ENCODE results near the gene VEPH1.
A peak's percentile ranks its signal among the peaks of the same experiment; 100 is the strongest.

The VEPH1 gene

DNA sequence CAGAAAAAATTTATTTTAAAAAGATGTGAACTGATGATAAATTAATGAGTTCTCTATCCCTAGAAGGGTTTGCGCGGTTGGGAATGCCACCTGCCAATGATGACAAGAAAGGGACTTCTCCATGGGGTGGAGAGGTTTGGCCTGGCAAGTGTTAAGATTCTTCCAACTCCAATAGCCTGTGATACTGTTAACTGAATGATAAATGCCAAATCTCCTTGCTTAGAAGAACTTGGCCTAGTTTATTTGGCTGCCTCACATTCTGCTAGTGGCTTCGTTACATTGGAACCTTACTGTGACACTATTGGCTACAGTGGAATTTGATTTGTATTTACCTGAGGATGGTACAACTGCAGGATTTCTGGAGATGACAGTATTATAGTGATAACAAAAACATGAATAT, 251.5 kb downstream of the VEPH1 start:
- no peak for DNase-seq (ENCODE audit: low read depth, low spot score)
- no peak overlapping the region for H3K4me3 ChIP-seq (ENCODE audit: low read length)

DNA sequence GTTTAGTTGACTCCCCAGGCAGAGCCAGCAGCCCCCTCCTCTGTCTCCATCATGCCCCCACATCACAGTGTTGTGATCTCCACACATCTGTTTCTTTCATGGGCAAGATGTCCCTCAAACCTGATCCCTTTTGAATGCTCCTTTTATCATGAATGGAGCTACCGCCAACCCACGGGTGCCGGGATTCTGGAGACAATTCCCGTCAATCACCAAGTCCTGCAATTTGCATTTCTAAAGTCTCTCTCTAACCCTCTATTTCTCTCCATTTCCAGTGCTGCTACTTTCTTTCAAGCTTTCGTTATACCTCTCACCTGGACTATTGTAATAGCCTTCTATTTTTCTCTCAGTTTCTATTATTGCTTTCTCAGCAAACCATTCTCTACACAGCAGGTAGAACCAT, 253.6 kb downstream of the VEPH1 start:
- no peak for DNase-seq (ENCODE audit: low read depth, low spot score)

DNA sequence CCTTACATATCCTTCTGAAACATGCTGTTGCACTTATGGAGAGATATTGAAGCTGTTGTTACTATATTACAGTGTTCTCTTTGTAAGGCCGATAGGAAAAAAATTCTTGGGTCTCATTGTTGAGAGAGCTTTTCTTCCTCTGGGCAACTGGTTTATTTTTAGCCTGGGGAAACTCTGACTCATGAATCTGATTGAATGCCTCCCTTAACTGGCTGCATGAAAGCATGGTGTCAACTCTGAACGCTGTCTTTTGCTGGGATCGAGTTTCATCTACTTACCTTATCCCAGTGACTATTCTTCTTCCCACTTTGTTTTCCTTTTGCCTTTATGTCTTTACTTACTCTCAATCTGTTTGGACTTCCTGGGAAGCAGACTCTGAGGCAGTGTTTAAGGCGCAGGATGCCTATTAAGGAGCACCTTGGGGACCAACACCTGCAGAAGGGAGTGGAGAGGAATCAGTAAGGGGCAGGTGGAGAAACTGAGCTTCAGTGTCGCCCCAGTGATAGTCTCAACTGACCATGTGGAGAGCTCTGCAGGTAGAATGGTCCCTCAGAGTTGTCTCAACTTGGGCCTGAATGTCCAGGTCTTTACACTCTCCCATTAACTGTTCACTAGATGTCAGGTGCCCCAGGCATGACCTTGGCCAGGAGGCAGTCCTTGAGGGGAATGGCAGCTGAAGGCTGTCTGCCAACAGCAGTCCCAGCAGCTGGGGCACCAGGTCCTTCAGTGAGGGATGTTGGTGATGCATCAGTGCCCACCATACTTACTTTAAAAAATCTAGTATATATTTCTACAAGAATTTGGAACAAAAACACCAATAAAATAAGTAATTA, 254.4 kb downstream of the VEPH1 start:
- no peak overlapping the region for H3K4me3 ChIP-seq (ENCODE audit: low read length)
- no peak for DNase-seq (ENCODE audit: low read depth, low spot score)

More for the DNA sequence above, 253.6 kb downstream of the VEPH1 start:
- H3K4me3 ChIP-seq (ENCODE audit: low read length): no peak overlapping the region

DNA sequence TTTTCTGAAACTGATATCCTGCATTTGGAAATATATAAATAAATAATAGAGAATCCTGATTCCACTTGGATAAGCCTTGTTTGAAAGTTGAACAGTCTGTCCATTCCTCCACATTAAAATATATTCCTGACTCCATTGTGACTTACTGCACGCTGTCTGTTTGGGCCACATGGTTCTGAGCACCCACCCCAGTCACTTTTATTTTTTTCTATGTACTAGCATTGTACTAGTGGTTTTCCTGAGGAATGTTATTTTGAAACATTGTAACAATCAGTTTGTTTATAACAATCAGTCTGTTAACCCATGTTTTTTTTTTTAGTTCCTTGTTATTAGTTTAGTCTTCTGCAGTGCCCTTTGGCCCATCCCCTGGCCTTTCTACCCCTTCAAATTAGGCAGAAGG, 255.8 kb downstream of the VEPH1 start:
- H3K4me3 ChIP-seq (ENCODE audit: low read length): no peak overlapping the region
- DNase-seq (ENCODE audit: low read depth, low spot score): no peak

DNA sequence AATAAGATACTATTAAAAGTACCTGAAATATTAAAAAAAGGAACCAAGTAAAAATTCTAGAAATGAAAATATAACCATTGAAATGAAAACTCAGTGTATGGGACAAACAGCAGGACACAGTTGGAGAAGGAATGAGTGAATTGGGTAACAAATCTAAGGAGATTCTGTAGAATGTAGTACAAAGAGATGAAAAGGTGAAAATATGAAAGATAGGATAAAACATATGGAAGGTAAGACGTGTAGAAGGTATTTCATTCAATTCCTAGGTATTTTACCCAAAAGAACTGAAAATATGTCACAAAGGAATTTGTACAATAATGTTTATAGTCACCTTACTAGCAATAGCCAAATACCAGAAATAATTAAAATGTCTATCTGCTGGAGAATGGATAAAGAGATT, 260.4 kb downstream of the VEPH1 start:
- no peak for DNase-seq (ENCODE audit: low read depth, low spot score)
- no peak overlapping the region for H3K4me3 ChIP-seq (ENCODE audit: low read length)

DNA sequence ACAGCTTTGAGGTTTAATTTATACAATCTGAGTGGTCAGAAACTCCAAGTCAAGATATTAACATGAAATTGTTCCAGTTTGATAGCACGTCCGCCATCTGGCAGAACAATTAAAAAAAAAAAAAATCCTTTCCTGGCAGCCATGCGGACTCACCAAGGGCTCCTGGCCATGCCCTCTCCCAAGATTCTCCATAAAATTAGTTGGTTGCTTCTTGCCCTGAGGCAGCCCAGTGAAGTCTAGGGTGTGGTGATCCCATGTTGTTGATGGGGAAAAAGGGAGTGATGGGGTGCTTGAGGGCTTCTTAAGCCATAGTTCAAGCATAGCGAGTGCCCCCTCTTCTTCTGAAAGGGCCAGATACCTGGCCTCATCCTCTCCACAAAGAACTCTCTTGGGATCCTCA, 261.6 kb downstream of the VEPH1 start:
- no peak overlapping the region for H3K4me3 ChIP-seq (ENCODE audit: low read length)
- DNase-seq (ENCODE audit: low read depth, low spot score): no peak

DNA sequence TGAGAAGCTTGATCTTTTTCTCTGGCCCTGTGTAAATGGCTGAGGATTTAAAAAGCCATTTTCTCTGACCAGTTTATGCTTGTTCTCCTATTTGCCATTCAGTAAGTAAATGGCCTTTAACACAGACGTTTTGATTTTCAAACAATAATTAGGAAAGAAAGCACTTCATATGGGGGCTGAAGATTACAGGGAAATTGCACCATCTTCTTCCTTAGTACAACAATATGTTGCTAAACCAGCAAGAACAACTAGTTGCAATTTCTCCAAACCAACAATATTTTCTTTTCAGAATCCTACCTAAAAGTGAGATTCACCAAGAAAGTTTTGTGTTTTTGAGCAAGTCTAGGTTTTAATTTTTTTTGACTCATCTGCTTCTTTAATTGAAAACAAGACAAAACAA, 262.8 kb downstream of the VEPH1 start:
- no peak for DNase-seq (ENCODE audit: low read depth, low spot score)
- H3K4me3 ChIP-seq (ENCODE audit: low read length): no peak overlapping the region

DNA sequence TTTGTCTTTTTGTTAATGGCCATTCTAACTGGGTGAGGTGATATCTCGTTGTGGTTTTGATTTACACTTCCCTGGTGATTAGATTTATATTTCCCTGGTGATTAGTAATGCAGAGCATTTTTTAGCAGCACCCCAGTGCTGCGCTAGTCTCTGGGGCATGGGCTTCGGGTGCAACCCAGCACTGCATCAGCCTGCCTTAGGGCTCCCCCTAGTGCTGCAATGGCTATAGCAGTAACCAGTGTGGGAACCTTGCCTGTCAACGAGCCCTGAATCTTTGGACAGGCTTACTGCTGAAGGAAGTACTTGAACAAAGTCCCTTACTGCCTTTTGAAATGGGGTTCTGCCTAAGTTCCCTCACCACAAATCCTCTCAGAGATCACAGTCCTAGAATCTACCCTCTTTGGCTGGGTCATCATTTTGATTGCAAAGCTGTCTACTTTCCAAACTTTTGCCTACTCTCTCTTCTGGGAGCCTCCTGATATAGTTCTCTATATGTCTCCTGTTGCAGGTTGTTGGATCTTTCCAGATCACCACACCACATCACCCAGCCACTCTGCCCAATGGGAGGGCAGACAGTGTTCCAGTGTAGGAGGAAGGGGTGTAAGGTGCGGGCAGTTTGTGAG, 264.0 kb downstream of the VEPH1 start:
- H3K4me3 ChIP-seq (ENCODE audit: low read length): no peak overlapping the region
- peak; percentile 41 for DNase-seq (ENCODE audit: low read depth, low spot score)

DNA sequence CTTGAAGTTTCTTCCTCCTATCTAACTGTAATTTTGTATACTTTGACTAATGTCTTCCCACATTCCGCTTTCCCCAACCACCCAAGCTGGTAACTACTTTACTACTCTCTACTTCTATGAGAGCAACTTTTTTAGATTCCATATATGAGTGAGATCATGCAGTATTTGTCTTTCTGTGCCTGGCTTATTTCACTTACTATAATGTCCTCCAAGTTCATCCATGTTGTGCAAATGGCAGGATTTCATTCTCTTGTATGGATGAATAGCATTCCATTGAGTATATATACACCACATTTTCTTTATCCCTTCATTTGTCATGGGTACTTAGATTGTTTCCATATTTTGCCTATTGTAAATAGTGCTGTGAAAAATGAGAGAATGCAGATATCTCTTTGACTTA, 264.8 kb downstream of the VEPH1 start:
- H3K4me3 ChIP-seq (ENCODE audit: low read length): no peak overlapping the region
- no peak for DNase-seq (ENCODE audit: low read depth, low spot score)

DNA sequence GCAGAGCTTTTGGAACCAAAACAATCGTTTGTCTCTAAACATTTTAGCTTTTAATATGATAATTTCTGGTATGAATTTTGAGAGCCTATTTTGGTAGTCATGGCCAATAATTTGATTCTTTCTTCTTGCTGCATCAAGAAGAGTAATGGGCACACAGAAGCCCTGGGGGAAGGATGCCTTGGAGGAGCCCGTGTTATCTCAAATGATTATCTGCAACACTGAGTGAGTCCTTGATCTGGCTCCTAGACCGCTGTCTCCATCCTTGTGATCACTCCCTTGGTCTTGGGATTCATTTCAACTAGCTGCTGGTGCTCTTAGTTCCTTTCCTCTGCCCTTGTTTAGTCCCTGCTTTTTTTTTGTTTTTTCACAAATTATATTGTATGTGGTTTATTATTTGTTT, 265.3 kb downstream of the VEPH1 start:
- no peak overlapping the region for H3K4me3 ChIP-seq (ENCODE audit: low read length)

DNA sequence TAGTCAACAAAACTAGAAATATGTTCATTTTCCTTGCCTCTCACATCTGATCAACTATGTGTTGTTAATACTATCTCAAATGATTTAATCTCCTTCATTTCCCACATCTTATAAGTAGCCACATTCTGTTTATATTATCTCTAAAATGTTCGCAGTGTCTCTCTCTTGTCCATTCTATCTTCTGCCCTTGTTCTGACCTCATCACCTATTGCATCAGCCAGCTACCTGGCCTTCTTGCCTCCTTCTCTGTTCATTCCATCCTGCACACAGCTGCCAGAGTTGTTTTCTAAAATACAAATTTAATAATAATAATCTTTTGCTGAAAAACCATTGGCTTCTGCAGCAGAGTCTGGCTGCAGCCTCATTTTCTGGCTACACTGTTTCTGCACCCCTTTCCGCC, 267.9 kb downstream of the VEPH1 start:
- no peak overlapping the region for H3K4me3 ChIP-seq (ENCODE audit: low read length)
- no peak for DNase-seq (ENCODE audit: low read depth, low spot score)

More for the DNA sequence above, 265.3 kb downstream of the VEPH1 start:
- no peak for DNase-seq (ENCODE audit: low read depth, low spot score)

DNA sequence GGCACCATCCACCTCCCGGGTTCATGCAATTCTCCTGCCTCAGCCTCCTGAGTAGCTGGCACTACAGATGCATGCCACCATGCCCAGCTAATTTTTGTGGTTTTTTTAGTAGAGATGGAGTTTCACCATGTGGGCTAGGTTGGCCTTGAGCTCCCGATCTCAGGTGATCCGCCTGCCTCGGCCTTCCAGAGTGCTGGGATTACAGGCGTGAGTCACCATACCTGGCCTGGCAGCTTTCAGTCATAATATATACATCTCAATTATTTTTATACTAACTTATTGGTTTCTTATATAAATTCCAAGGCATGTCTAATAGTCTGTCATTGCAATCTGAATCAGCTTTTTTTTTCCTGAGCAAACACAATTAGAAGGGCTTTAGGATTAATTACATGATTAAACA, 269.3 kb downstream of the VEPH1 start:
- DNase-seq (ENCODE audit: low read depth, low spot score): no peak
- H3K4me3 ChIP-seq (ENCODE audit: low read length): no peak overlapping the region

DNA sequence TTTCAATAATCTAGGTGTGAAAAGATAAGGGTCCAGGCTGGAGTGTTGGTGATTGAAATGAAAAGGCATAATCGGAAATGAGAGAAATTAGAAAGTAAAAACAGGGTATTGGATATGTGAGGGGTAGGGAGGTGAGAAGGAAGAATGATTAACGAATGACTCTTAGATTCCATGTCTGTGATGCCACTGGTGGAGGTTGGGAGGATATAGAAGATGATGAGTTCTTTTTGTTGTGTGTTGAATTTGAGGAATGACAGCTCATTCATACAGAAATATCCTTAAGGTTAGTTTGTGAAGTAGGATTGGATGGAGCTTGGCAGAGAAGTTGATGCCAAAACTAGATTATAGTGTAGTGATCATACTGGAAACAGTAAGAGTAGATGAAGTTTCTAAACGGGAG, 271.1 kb downstream of the VEPH1 start:
- H3K4me3 ChIP-seq (ENCODE audit: low read length): no peak overlapping the region
- no peak for DNase-seq (ENCODE audit: low read depth, low spot score)

DNA sequence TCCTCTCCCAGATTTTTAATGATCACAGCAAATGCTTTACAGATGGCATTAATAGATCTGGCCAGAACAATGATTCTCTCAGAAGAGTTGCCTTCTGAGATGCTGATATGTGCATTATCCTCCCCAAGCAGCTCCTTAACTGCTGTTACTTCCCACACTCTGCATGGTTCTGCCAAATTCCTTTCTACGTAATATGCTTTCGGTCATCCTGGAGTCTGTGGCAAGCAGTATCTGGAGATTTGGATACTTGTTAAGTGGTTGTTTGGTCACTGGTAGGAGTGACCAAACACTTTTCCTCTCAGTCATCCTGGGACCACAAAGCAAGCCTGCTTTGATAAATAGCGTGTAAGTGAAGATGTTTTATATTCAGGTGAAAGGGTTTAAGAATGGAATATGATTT, 272.1 kb downstream of the VEPH1 start:
- no peak overlapping the region for H3K4me3 ChIP-seq (ENCODE audit: low read length)
- no peak for DNase-seq (ENCODE audit: low read depth, low spot score)

DNA sequence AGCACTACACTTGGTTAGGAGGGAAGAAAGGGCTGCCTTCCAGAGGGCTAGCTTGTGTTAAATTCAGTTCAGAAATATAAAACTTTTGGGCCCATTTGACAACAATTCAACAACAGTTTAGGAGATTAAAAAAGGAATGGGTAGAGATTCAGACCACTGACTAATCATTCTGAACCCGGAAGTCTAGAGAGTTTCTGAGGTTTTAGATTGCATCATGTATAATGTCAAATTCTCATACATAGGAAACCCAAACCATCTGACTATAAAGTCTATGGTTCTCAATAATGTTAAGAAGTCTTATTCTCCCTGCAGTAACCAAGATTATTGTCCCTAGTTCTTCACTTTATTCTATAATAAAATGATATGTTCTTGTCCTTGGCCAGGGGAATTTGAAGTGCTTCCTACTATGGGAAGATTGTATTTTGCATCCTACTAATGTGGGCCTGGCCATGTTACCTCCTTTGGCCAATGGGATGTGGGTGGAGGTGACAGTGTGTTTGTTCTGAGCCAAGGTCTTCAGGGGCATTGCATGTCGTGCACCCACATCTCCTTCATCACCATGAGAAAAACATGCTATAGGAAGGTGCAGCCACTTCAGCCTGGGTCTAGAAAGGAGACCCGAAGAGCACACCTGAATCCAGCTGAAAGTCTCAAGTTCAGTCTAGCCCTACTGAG, 276.9 kb downstream of the VEPH1 start:
- DNase-seq (ENCODE audit: low read depth, low spot score): no peak
- no peak overlapping the region for H3K4me3 ChIP-seq (ENCODE audit: low read length)

DNA sequence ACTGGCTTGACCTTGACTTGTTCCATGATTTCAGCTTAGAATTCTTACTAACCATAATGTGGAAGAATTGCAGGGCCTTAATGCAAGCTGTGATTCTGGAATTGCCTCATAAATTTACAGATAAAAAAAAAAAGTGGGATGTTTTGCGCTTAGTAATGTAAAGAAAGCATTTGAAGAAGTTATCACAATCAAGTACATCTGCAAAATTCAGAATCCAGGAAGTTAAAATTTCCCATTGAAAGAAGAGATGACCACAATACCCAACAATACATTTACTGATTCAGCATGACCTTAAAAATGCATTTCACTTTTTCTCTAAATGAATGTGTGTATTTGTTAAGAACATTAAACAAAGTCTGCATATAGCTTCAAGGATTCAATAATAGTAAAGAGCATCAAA, 278.2 kb downstream of the VEPH1 start:
- no peak for DNase-seq (ENCODE audit: low read depth, low spot score)
- H3K4me3 ChIP-seq (ENCODE audit: low read length): no peak overlapping the region

DNA sequence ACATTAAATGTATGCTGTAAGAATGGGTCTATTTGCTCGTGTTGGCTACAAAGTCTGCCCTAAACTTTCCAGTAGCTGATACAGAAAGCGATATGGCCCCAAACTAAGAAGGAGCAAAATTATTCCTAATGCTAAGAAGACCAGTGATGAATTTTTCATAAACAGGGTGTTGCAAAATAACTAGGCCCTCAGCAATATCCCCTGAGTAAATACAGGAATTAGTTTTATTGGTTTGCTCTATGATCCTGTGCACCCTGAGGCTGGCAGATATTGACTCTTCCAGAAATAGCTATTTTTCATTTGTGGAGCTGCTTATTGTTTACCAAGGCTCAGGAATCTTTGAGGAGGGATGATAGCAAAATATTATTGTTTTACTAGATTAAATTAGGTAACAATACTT, 282.3 kb downstream of the VEPH1 start:
- H3K4me3 ChIP-seq (ENCODE audit: low read length): no peak overlapping the region
- DNase-seq (ENCODE audit: low read depth, low spot score): no peak

DNA sequence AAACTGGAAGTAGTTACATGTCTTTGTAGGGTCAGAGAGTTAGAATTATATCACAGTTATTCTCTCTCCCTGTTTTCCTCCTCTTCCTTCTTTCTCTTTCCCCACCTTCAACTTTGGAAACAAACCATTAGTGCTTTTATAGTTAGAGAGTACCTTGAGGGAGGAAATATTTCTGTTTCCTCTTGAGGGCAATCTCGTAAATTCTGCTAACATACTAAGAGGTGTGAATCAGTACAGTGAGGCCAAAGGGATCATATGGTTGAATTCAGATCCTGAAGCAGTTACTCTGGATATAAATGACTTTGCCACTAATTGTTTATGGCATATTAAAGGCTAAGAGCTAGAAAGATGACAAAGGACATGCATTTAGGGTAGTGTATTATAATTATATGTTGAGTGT, 283.0 kb downstream of the VEPH1 start:
- H3K4me3 ChIP-seq (ENCODE audit: low read length): no peak overlapping the region
- DNase-seq (ENCODE audit: low read depth, low spot score): no peak

DNA sequence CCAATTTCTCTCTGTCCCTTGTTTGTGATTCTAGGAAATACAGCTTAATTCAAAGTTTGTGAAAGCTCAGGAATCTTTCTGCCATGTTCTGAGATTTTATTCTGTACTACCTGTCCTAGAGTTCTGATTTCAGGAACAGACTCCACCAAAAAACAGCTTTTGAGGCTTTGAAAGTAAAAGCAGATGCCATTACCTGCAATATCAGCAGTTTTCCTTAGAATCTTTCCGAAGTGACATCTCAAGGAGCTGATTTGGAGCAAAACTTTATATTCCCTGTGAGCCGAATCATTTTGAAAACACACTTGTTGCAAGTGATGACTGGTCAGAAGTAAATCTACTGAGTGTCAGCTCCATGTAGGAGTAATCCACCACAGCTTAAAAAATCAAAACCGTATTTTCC, 284.0 kb downstream of the VEPH1 start:
- no peak for DNase-seq (ENCODE audit: low read depth, low spot score)
- H3K4me3 ChIP-seq (ENCODE audit: low read length): no peak overlapping the region

Measured in Jurkat, Clone E6-1 (cell line).